ENCODE measurements around the gene ADGRG6. TPM values are rescaled to one million over a fixed set of nuclear protein-coding genes. Genes with fewer than 3 reads are reported as not detected.

Gene ADGRG6
- total and polyA plus RNA-seq, 9 of the 15 experiments (the other 6 are each of a cell fraction or from before 2014, with no cell fraction given): under 0.01 to 0.11 (median 0.05) TPM; not detected in 5

GRCh38 chr6:142284419-142284818 lies 17.4 kb upstream of the ADGRG6 start:
- H3K4me3 ChIP-seq: no peak overlapping the region
- ChIA-PET CTCF (ENCODE audit: low intra/inter-chr PET ratio) (no interaction called here), POLR2A (no interaction called here)
- no peaks in the 10 kb centered on the region for H3K27me3 ChIP-seq (ENCODE audit: control insufficient read depth in 2 of 2, insufficient read depth in 2 of 2, low read length in 2 of 2)
- intact Hi-C loops (cut with micrococcal nuclease) (no loop called here), in situ Hi-C loops (cut with MboI) (no loop called here)
- ATAC-seq: no peak
- no peak overlapping the region for H3K27ac ChIP-seq (ENCODE audit: extremely low read depth, low read depth, low read length)
- 0% methylated on average over 1 of the region's 1 CpG for WGBS (ENCODE audit: insufficient coverage, low coverage, missing lambda C conversion rate)
- TF ChIP-seq RNF2 (IDR thresholded peaks at IDR 0.05) (no peak), DEAF1 (CRISPR knock-in tag; IDR thresholded peaks at IDR 0.05) (no peak), NR2C2 (CRISPR knock-in tag; IDR thresholded peaks at IDR 0.05) (no peak), NR2C2 (tag; IDR thresholded peaks at IDR 0.05) (no peak), NR1H2 (CRISPR knock-in tag; IDR thresholded peaks at IDR 0.05) (no peak), TRIM28 (IDR thresholded peaks at IDR 0.05) (no peak), POLR3G (IDR thresholded peaks at IDR 0.05; ENCODE audit: extremely low read depth, insufficient read length, insufficient replicate concordance) (no peak), ZKSCAN3 (CRISPR knock-in tag; IDR thresholded peaks at IDR 0.05) (no peak)
- TF ChIP-seq, protein P1, sequence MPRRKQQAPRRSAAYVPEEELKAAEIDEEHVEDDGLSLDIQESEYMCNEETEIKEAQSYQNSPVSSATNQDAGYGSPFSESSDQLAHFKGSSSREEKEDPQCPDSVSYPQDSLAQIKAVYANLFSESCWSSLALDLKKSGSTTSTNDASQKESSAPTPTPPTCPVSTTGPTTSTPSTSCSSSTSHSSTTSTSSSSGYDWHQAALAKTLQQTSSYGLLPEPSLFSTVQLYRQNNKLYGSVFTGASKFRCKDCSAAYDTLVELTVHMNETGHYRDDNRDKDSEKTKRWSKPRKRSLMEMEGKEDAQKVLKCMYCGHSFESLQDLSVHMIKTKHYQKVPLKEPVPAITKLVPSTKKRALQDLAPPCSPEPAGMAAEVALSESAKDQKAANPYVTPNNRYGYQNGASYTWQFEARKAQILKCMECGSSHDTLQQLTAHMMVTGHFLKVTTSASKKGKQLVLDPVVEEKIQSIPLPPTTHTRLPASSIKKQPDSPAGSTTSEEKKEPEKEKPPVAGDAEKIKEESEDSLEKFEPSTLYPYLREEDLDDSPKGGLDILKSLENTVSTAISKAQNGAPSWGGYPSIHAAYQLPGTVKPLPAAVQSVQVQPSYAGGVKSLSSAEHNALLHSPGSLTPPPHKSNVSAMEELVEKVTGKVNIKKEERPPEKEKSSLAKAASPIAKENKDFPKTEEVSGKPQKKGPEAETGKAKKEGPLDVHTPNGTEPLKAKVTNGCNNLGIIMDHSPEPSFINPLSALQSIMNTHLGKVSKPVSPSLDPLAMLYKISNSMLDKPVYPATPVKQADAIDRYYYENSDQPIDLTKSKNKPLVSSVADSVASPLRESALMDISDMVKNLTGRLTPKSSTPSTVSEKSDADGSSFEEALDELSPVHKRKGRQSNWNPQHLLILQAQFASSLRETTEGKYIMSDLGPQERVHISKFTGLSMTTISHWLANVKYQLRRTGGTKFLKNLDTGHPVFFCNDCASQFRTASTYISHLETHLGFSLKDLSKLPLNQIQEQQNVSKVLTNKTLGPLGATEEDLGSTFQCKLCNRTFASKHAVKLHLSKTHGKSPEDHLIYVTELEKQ (CRISPR knock-in tag; IDR thresholded peaks at IDR 0.05): no peak
- TF ChIP-seq, protein P2, sequence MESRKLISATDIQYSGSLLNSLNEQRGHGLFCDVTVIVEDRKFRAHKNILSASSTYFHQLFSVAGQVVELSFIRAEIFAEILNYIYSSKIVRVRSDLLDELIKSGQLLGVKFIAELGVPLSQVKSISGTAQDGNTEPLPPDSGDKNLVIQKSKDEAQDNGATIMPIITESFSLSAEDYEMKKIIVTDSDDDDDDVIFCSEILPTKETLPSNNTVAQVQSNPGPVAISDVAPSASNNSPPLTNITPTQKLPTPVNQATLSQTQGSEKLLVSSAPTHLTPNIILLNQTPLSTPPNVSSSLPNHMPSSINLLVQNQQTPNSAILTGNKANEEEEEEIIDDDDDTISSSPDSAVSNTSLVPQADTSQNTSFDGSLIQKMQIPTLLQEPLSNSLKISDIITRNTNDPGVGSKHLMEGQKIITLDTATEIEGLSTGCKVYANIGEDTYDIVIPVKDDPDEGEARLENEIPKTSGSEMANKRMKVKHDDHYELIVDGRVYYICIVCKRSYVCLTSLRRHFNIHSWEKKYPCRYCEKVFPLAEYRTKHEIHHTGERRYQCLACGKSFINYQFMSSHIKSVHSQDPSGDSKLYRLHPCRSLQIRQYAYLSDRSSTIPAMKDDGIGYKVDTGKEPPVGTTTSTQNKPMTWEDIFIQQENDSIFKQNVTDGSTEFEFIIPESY (CRISPR knock-in tag; IDR thresholded peaks at IDR 0.05): no peak
- no TSS peak for BruUV-seq (replicated peaks)
- H3K4me2 ChIP-seq (ENCODE audit: insufficient read depth, low read length): no peak overlapping the region
- H3K79me2 ChIP-seq (ENCODE audit: control insufficient read depth, insufficient read depth, low read length): no peaks in the 10 kb centered on the region
- no peaks in the 10 kb centered on the region for H3K9me3 ChIP-seq (replicated peaks; ENCODE audit: control insufficient read depth, insufficient read depth, low read depth, low read length)
- no peaks in the 10 kb centered on the region for H3K36me3 ChIP-seq (ENCODE audit: control insufficient read depth, insufficient read depth, low read length)
- H3K9me1 ChIP-seq (ENCODE audit: control insufficient read depth, insufficient read depth, low read length): no peaks in the 10 kb centered on the region
- H3K9ac ChIP-seq (ENCODE audit: insufficient read depth in 1 of 2, low read depth in 2 of 2, low read length in 2 of 2): no peak overlapping the region
- H2AFZ ChIP-seq (ENCODE audit: low read depth, low read length): no peak overlapping the region
- no peak for DNase-seq (ENCODE audit: extremely low read depth in 1 of 4, low spot score in 3 of 4)
- no peaks in the 10 kb centered on the region for H3K4me1 ChIP-seq (replicated peaks in 1 of 2; ENCODE audit: control insufficient read depth in 2 of 2, insufficient read depth in 2 of 2, low read length in 2 of 2)
- FAIRE-seq: no peak
- no peaks in the 10 kb centered on the region for H4K20me1 ChIP-seq (replicated peaks; ENCODE audit: control insufficient read depth, insufficient read depth, low read length)
